ENCODE data around the gene ATRN.
"Not testable (repeated sequence)": the region's sequence is repeated elsewhere in the genome, so short reads cannot be mapped to it uniquely, and the experiment has no call there.

Gene ATRN

GRCh38 chr20:3471397-3472021 is 691 bp downstream of the ATRN start:
- no peak for DNase-seq

GRCh38 chr20:3472105-3472504 is 1.3 kb downstream of the ATRN start:
- no peak for DNase-seq

GRCh38 chr20:3473324-3473723 is 2.5 kb downstream of the ATRN start:
- DNase-seq: no peak

GRCh38 chr20:3473944-3474343 is 3.1 kb downstream of the ATRN start:
- no peak for DNase-seq

GRCh38 chr20:3477003-3477860 is 6.4 kb downstream of the ATRN start:
- DNase-seq: not testable (repeated sequence)

GRCh38 chr20:3477861-3478544 is 7.2 kb downstream of the ATRN start:
- no peak for DNase-seq

- DNase-seq: no peak
Observed at GRCh38 chr20:3479025-3479424, 8.2 kb downstream of the ATRN start.

- no peak for DNase-seq
Observed at GRCh38 chr20:3479759-3480615, 9.2 kb downstream of the ATRN start.

- DNase-seq: no peak
Observed at GRCh38 chr20:3483309-3483708, 12.5 kb downstream of the ATRN start.

GRCh38 chr20:3483784-3484183 is 13.0 kb downstream of the ATRN start:
- no peak for DNase-seq

- DNase-seq: no peak
Observed at GRCh38 chr20:3485913-3486312, 15.1 kb downstream of the ATRN start.

GRCh38 chr20:3486850-3487249 is 16.0 kb downstream of the ATRN start:
- DNase-seq: no peak

GRCh38 chr20:3492669-3493068 is 21.9 kb downstream of the ATRN start:
- DNase-seq: no peak

- no peak for DNase-seq
Observed at GRCh38 chr20:3494218-3494617, 23.4 kb downstream of the ATRN start.

- DNase-seq: no peak
Observed at GRCh38 chr20:3502878-3503277, 32.1 kb downstream of the ATRN start.

GRCh38 chr20:3505148-3505547 is 34.3 kb downstream of the ATRN start:
- DNase-seq: no peak

GRCh38 chr20:3509064-3509463 is 38.2 kb downstream of the ATRN start:
- no peak for DNase-seq

- no peak for DNase-seq
Observed at GRCh38 chr20:3510110-3510509, 39.3 kb downstream of the ATRN start.

GRCh38 chr20:3512239-3512638 is 41.4 kb downstream of the ATRN start:
- not testable (repeated sequence) for DNase-seq

GRCh38 chr20:3514012-3514642 is 43.3 kb downstream of the ATRN start:
- no peak for DNase-seq

- DNase-seq: no peak
Observed at GRCh38 chr20:3515379-3516170, 44.8 kb downstream of the ATRN start.
